HG03439 (cell line): ENCODE results near the gene RAB13.

Experiments used
- ATAC-seq: cut with Tn5 transposase; IDR thresholded peaks from one replicate; pipeline ENCODE4 v1.9.1; 2021; ENCODE audit warnings: mild to moderate bottlenecking, moderate library complexity; ENCODE audit not compliant: unreplicated experiment

RAB13 gene

DNA sequence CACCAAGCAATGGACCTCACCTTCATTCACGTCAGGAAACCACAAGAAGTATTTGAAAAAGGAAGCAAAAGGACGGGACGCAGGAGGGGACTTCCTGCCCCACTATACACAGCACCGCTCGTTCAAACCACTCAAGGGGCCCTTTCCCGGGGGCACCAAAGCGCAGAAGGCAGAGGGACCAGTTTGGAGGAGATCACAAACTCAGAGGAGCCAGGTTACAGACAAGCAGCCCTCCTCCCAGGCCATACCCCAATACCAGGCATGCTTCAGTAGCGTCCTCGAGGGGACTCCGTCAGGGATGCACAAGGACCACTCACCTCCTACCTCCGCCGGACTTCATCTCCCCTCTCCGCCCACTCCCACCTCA lies 28.4 kb downstream of the RAB13 start:
- peak; percentile 7 for ATAC-seq

DNA sequence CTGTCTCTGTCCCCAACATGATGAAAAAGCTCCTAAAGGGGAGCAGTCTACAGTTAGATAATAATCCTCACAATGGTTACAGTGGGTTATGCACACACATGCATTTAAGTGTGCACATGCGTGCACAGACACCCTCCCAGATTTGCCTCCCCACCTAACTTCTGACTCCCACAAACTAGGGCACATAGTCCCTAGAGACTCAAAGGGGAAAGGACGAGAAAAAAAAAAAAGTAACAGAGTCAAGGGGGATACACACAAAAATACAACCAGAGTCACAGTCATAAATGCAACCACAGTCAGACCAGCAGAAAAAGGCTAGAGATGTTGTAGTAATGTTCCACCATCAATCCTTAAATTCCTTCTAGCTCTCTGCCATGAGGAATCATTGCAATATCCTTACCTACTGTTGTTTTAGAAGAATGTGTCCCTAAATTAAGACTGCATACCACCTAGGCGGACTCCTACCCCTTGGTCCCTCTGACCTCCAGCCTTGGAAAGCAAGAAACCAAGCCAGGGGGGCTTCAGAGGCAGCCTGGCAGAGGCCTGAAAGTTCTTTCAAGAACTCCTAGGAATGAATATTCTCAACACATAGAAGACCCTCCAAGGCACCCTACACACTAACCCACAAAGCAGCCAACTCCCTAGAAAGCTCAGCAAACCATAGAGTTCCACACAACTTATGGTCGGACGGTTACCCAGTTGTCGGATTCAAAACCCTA lies 29.0 kb downstream of the RAB13 start:
- ATAC-seq, result no peak

DNA sequence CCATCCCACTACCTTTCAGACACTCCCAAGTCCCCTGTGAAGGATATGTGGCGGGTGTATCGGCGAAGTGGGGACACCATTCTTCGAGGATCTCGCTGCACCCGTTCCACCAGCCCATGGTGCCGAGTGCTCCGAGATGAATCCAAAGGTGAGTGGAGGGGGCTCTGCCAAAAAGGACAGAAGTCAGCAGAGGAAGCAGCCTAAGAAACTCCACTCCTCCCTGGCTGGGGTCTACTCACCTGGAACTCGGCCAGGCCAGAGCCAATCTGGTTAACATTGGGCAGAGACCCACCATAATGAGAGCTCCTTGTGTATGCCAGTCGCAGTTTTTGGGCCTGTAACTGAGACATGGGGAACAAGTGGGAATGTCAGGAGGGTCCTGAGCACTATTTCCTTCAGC lies 31.3 kb downstream of the RAB13 start:
- ATAC-seq, result no peak

DNA sequence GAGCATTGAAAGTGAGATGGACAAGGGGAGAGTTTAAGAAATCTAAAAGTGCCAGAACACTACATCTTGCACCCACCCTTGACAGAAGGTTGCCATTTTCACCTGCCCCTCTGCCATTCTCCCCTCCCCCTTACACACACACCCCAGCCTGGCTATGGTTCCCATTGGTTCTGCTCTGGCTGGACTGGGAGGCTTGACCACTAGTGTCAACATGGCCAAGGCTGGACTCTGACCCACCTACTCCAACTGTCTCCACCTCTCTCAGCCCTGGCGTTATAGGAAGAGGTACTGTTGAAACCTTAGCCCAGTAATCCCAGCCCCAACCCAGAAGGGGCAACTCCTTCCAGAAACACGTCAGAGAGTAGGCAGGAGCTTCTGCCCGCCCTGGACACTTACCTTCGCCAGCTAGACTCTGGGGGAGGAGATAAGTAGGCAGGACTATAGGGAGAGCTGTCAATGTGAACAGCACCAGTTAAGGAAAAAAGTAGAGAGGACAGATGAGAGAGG lies 32.2 kb downstream of the RAB13 start:
- ATAC-seq, result no peak

DNA sequence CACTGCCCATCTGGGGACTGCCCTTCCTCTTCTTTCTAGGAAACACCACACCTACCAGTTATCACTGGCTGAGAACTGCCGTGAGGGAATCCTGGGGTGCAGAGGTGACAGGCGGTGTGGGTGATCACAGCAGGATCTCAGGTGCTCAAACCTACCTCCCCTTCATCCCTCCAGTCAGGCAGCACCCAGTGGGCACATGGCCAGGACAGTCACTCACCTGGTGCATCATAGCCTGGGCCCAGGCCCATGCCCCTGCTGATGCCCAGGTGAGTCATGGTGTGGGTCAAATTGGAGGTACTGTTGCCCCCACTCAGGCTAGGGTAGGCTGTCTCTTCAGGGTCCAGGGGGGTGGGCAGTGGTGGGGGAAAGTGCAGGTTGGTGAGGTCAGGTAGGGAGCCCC lies 34.3 kb downstream of the RAB13 start:
- ATAC-seq, result no peak

DNA sequence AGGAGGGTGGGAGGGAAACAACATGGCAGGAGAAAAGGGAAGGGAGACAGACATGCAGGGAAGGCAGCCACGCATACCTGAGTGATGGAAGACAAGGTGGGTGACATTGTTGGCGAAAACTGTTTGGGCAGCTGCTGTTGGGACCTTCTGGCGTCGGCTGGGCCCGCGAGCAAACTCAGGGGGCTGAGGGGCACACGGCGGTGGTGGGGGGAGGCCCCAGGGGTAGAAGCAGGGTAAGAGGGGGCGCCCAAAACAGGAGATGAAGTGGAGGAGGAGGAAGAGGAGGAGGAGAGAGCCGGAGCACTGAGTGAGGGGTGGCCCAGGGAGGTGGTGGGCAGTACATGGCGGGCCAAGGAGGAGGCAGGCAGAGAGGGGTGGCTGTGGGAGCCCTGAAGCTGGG lies 35.0 kb downstream of the RAB13 start:
- no peak for ATAC-seq

DNA sequence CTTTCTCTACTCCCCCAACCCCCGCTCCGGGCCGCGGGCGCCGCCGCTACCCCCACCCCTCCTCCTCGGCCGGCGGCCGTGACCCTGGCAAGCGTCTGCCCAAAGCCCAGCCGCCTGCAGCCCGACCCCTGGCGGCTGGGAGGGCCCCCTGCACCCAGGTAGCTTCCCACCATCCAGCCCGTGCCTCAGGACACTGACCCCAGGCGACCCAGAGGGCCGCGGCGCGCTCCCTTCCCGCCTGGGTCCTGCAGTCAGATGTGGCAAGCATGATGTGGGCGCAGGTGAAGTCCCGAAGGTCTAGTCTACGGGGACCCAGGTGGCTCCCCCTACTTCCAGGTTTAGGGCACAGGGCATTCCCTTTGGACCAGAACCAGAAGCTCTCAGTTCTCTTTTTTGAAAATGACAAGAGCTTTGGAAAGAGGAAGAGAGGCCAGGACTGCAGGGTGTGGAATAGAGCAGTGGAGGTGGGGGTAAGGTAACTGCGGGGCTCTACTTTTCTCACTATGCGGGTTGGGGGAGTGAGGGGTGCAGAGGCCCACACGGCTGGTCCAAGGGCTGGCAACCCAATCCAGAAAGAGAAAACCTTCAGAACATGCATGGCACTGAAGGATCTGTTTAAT lies 39.4 kb downstream of the RAB13 start, which contains the start of gene DENND4B:
TSS of gene DENND4B (minus strand) at position 97 of the 620 bp plus-strand sequence. CDS start 2,344 bp downstream, outside the sequence.
- ATAC-seq, result peak; percentile 62

DNA sequence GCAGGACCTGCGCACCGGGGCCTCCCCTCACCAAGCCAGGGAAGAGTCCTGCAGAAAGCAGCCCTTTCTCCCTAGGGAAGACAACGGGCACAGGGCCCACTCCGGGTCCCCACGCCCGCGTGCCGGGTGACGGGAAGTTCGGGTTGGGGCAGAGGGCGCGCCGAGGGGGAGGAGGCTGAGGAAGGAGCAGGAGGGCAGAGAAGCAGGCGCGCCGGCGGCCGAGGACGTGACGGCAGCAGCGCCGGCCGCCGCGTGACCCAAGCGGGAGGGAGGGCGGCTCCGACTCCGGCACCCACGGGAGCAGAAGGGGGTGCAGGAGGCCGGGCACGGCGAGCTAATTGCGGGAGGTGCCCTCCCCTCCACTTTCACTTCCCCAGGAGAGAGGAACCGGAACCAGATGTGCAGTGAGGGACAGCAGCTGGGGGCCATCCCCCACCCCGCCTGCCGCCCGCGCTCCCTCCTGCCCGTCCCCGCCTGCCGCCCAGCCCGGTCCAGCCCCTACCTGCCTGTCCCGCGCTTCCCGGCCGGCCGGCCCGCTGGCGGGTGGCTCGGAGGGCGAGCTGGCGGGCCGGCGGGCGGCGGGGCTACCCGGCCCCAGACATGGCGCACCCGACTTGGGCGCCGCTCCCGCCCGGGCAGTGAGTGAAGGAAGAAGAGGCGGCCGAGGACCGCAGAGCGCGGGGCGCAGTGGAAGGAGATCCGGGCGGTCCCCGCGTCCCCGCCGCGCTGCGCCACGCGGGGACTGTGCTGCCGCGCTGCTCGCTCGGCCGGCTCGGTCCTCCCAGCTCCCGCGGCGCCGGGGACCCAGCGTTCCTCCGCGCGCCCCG lies 40.1 kb downstream of the RAB13 start:
- peak; percentile 59 for ATAC-seq

DNA sequence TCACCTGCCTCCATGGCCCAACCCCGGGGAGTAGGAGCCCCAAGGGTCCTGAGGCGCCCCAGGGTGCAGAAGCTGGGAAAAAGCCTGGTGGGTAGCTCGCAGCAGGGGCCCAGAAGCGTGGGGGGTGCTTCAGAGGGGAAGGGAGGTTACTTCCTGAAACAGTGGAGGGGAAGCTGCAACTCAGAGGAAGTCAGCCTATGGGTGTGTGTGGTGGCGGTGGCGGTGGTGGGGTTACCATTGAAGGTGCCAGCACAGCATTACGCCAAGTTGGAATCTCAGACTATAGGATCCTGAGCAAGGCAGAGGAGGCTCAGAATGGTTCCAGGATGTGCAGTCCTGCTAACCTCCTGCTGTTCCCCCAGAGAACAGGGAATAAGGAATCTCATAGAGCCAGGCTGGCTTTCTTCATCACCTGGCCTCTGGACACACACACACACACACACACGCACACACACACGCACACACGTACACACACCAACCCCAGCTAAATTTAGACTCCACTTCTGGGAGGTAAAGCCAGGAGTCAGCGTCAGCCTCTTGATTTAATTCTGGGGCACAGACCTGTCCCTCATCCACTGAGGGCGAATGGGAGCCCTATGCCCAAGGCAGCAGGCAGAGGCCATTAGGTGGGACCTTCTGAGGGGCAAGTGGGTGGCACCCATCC lies 40.9 kb downstream of the RAB13 start:
- ATAC-seq, result no peak

DNA sequence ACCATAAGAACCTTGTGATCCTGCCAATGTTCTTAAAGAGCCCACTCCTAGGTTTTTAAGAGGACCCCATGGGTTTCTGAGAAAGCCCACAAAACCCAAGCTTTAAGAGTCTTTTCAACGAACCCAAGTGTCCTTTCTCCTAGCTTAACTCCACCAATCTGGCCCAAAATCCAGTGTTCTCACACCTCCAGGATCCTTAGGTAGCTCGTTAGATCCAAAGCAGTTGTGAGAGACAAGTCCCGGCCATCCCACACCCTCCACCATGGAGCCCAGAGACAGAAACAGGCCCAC lies 41.4 kb downstream of the RAB13 start:
- ATAC-seq, result no peak

DNA sequence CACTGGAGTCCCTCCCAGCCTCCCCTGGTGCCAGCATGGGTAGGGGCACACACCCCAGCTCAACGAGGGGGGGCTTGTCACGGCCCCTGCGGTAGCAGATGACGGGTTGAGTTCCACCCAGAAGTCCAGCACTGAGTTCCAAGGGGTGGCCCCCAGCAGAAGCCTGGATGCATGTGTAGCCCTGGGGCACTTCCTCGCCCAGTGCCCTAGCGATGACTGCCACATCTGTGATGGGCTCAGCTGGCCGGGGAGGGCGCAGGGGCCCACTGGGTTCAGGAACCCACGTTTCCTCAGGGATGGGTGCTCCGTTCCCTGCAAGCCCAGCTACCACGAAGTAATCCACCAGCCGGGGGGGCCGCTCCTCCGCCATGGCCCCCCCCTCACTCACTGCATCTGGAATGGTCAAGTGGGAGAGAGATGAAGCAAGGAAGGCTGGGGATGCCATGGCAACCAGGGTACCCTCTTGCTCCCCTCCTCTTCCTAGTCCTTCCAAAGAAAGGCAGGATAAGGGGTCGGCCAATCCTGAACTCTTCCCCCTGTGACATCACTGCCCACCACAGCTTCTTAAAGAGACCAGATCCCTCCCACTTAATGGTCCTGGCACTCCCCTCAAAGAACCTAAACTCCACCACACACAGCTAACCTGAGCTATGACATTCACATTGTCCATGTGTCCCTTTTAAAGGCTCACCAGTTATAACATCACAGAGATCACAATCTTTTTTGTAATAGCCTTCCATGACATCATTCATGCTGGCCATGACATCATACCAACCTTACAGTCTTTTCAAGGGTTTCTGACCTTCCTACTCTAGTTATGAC lies 41.9 kb downstream of the RAB13 start:
- ATAC-seq, result no peak

DNA sequence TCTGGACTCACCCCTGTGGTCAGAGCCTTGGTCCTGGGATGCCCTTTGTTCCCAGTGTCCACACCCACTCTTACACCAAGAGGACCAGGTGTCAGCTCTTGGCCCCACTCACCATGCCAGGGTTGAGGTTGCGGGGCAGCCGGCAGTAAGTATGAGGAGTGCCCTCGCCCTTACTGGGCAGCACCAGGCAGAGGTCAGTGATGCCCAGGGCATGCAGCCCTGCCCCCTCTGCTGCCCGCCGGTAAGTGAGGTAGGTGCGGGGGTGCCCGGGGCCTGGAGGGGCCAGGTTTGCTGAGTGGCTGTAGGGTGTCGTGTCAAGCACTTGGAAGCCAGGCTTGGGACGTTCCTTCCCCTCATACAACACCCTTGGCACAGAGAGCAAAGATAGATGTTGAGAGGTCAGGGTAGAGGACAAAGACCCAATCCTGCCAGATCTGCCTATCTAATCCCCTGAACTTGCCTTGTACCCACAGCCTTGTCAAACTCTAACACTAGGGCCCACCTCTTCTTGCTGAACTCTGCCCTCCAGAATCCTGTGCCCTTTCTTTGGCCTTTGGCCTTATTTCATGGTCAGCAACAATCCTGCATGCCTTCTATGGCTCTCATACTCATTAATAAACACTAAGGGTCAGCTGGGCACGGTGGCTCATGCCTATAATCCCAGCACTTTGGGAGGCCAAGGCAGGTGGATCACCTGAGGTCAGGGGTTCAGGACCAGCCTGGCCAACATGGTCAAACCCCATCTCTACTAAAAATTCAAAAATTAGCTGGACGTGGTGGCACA lies 43.2 kb downstream of the RAB13 start:
- ATAC-seq, result no peak

DNA sequence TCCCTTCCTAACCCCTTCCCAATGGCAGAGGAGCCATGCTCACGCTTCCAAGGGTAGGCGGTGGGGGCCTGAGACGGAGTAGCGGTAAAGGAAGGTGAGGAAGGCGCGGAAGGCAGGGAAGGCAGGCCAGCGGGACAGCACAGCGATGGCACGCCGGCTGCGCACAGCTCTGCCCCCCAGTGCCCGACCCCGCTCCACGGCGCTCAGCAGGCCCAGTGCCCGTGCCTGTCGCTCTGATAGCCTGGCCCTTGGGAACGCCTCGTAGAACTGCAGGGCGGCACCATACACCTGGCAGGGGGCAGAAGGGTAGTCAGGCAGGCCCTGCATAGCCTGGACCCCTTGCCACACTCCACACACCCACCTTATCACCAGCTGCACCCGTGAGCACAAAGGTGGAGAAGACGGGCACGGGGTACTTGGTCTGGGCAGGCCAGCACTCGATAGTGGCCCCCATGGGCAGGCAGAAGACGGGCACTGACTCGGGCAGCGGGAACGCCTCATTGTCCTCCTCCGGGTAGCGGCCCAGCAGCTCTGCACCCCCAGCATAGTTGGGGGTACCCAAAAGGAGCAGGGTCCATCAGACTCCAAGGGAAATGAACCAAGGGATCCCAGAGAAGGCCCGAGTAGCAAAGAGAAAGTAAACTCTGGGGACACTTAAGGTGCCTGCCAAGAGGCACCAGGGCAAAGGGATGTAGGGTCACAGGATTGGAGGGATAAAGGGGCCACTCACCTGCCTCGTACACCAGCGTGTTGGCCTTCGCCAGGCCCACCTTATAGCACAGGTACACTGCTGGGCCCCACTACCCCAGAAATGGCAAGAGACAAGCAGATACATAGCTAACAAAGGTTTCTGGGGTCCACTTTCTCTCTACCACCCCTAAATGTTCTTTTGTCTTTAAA lies 44.1 kb downstream of the RAB13 start:
- no peak for ATAC-seq

DNA sequence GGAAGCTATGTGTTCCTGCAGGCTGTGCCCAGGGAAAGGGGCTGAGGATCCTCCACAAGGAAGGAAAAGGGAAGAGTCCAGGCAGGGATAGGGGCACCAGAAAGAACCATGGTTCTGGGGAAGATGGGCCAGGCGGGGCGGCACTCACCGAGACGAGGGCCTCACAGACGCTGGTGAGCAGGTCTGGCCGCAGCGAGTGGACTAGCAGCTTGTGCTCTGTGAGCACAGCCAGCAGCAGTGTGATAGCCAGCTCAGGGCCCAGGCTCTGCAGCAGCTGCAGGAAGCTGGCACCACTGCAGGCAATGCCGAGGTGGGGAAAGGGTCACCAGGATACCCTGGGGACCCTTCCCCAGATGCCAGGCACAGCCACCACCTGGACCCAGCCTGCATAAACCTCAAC lies 45.4 kb downstream of the RAB13 start:
- ATAC-seq, result no peak

DNA sequence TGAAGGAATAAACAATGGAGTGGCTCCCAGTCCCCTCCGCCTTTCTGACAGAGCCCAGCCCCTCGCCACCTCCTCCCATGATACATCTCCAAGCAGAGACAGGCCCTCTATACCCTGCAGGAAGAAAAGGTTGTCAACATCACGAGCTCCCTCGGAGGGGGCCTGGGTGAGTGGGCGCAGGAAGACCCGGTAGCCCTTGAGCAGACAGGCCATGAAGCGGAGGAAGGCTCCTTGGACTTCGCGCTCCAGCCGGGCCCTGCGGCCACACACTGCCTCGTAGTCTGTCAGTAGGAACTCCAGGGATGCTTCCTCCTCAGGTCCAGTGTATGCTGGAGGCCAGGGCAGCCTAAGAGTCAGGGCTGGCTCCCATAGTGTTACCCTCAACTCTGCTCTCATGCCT lies 46.7 kb downstream of the RAB13 start:
- no peak for ATAC-seq

DNA sequence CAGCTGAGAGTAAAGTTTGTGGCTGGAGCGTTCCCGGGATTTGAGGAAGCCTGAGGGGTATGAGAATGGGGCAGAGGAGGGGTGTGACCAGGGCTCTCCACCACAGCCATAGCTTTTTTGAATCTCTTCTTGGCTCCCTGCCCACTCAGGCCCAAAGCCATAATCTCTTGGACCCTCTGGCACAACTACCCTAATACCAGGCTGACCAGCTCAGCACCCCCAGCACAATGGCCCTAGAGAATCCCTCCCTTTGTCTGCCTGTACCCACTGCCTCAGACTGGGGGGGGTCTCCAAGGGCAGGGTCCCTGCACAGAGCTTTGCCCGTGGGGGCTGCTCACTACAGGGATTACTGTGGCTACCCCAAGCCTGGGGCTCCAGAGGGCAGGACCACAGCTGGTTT lies 47.1 kb downstream of the RAB13 start:
- ATAC-seq, result no peak

DNA sequence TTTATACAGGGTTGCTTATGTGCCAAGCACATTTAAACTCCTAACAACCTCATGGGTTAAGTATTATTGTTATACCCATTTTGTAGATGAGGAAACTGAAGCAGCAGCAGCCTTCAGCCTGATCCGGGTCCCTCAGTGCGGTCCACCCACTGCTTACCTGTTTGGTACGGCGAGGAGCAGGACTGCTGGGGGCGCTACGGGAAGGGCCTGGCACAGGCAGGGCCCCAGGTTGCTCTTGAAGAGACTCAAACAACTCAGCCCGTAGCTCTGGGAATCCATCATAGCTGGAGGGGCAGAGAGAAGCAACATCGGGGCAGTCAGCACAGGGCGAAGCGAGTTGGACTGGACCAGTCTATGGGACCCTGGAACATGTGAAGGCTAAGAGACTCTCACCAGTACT lies 48.8 kb downstream of the RAB13 start:
- no peak for ATAC-seq

DNA sequence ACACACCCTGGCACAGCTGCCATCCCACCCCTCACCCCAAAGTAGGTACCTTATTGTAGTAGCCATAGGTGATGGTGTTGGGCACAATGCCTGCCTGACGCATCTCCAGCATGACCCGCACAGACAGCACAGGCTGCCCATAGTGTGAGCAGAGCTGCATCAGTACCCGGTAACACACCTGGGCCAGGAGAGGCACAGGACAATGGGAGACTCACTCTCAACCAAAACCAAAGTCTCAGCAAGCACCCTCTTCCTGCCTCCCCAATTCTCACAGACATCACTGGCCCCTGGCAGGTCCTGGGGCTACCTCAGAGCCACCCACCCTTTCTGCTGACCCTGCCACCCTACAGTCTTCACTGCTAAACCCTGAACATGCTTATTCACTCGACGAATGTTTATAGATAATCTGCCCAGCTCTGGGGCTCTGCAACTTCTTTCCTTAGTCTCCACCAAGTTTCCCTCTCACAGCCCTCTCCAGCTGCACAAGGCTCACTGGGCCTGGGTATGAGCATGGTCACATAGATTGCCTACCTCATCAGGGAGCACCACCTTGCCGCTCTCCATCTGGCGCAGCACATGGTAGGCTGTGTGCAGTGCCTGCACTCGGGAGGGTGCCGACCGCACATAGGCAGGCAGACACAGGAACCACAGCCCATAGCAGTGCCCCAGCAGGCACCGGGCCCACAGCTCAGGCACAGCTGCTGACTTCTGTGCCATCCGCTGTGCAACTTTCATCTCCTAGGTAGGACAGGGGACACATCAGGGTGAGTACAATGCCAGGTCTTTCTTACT lies 49.9 kb downstream of the RAB13 start:
- no peak for ATAC-seq
